ENCODE data around the gene RIOK1.
"Not testable (repeated sequence)": the region's sequence is repeated elsewhere in the genome, so short reads cannot be mapped to it uniquely, and the experiment has no call there.

RIOK1 gene

DNA sequence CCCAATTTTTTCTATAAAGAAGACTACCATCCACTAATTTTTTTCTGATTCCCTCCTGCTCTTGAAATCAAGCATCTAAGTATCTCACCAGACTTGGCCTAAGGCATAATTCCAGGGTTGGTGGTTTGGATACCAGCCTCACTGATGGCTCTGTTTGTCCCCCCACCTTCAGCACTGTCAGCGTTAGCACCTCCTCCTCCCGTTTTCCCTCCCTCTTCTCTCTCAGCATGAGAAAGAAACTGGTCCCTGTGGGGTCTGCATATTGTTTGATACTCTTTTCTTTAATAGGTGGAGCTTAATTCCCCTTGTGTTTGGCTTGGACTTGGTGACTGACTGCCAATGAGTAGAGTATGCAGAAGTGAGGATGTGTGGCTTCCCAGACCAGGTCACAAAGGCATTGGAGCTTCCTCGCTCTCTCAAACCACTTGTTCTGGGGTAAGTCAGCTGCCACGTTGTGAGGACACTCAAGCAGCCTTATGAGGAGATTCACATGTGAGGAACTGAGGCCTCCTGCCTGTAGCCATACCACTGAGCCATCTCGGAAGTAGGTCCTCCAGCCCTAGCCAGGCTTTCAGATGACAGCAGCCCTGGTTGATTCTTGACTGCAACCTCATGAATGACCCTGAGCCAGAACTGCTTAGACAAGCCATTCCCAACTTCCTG is 65.2 kb downstream of the RIOK1 start:
- TF ChIP-seq, protein P1, sequence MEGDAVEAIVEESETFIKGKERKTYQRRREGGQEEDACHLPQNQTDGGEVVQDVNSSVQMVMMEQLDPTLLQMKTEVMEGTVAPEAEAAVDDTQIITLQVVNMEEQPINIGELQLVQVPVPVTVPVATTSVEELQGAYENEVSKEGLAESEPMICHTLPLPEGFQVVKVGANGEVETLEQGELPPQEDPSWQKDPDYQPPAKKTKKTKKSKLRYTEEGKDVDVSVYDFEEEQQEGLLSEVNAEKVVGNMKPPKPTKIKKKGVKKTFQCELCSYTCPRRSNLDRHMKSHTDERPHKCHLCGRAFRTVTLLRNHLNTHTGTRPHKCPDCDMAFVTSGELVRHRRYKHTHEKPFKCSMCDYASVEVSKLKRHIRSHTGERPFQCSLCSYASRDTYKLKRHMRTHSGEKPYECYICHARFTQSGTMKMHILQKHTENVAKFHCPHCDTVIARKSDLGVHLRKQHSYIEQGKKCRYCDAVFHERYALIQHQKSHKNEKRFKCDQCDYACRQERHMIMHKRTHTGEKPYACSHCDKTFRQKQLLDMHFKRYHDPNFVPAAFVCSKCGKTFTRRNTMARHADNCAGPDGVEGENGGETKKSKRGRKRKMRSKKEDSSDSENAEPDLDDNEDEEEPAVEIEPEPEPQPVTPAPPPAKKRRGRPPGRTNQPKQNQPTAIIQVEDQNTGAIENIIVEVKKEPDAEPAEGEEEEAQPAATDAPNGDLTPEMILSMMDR (conservative IDR thresholded peaks at IDR 0.05), result no peak
- no peak overlapping the region for H3K27ac ChIP-seq

DNA sequence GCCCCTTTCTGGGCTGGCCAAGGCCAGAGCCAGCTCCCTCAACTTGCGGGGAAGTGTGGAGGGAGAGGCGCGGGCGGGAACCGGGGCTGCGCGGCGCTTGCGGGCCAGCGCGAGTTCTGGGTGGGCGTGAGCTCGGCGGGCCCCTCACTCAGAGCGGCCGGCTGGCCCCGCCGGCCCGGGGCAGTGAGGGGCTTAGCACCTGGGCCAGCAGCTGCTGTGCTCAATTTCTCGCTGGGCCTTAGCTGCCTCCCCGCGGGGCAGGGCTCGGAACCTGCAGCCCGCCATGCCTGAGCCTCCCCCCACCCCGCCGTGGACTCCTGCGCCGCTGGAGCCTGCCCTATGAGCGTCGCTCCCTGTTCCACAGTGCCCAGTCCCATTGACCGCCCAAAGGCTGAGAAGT is 66.7 kb downstream of the RIOK1 start:
- not testable (repeated sequence) for H3K27ac ChIP-seq

DNA sequence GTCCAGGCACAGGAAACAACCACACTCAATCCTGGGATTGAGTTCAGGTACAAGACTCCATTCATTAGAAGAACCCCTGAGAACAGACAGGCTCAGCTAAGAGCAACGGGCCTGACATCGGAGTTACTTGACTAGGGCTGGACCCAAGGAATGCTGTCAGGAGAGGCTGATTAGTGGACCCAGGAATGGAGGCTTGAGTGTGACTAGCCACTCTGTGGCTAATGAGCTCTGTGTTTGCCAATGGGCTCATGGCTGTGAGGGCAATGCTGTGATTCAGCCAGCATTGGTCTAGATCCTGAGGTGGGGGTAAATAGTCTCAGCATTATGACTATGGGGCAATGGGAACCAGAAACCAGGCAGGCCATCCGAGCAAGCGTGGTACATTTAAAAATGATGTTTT is 71.8 kb downstream of the RIOK1 start:
- H3K27ac ChIP-seq, result no peak overlapping the region
- TF ChIP-seq, protein P1 (conservative IDR thresholded peaks at IDR 0.05), result no peak

DNA sequence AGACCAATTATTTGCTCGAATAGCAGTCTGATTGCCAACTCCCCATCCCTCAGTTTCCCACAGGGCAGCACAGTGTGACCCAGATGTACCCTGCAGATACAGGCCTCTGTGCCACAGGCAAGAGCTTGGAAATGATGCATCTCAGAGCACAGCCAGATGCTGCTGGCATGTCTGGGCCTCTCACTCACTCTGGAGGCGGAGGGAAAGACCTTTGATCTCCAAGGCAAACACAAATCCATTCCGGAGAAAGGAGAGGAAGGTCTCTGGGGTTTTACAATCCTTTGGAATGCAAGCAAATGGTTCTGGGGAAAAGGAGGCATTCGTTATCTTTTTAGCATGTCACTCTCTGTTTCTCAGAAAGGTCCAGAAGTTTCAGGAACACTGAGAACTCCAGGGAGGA is 74.2 kb downstream of the RIOK1 start:
- H3K27ac ChIP-seq, result no peak overlapping the region
- TF ChIP-seq, protein P1 (conservative IDR thresholded peaks at IDR 0.05), result no peak

DNA sequence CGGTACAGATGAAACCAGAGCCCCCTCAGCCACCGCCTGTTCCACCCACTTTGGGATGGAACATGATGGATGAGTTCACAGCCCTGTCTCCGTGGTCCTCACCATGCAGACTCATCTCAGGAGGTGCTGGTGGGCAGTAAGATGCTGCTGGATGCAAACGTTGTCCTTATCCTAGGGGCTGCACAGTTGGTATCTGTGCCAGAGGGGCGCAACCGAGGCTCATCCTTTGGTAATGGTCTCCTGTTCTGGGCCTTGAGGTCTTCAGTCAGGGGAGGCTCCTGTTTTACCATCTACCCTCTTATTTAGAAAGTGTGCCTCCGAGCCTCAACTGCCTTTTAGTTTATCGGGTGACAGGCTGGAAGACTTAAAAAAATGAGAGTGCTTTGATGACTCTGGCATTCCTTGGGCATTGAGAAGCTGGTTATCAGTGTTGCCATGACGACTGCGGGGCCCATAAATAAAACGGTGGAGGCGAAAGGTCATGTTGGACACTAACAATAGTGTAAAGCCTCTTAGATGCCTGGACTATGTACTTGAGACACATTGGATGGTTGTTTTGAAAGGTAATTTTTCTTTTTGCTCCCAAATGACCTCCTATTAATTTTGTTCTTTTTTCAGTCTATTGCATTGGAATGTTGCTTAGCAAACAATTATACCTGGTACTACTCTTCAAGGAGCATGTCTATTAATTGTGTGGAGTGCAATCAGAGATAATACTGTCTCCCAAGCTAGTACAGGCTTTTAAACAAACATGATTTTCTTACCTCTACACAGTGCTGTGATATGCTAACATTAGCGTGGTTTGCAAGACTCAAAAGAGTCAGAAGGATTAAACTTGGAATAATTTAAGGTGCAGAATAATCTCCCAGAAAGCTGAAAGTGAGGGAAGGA is 77.6 kb downstream of the RIOK1 start:
- TF ChIP-seq, protein P1 (conservative IDR thresholded peaks at IDR 0.05), result no peak
- no peak overlapping the region for H3K27ac ChIP-seq

All from VCaP (cell line).